Measurements from ENCODE around the gene NRXN3. TPM values are rescaled to one million over a fixed set of nuclear protein-coding genes. Genes with fewer than 3 reads are reported as not detected.

The NRXN3 gene
- total and polyA plus RNA-seq, 7 donors = 0.06 to 0.74 (median 0.15) TPM

GRCh38 chr14:79543967-79544697 lies 1374.0 kb downstream of the NRXN3 start:
- Histone ChIP-seq H3K4me1 (no peaks in the 10 kb centered on the region), H3K4me3 (no peak overlapping the region), H3K27me3 (ENCODE audit: insufficient read depth in 3 of 3, low read length in 2 of 3) (no peaks in the 10 kb centered on the region), H3K9me3 (no peaks in the 10 kb centered on the region), H3K36me3 (ENCODE audit: insufficient read depth in 1 of 2, low read depth in 1 of 2) (no peaks in the 10 kb centered on the region), H3K27ac (no peak overlapping the region)
- ATAC-seq = no peak
- no peak for DNase-seq
- TF ChIP-seq CTCF (IDR thresholded peaks at IDR 0.05) = no peak
- intact Hi-C loops (cut with DNase I) = no loop called here
- WGBS, 3 donors = 78 to 83% (median 79%) methylated on average over 7 of the region's 7 CpGs

GRCh38 chr14:79544698-79545070 lies 1374.5 kb downstream of the NRXN3 start:
- H3K27ac ChIP-seq = no peak overlapping the region
- intact Hi-C loops (cut with DNase I) = no loop called here
- WGBS, 3 donors = 39 to 69% (median 46%) methylated on average over 1 of the region's 1 CpG
- H3K36me3 ChIP-seq (ENCODE audit: insufficient read depth in 1 of 2, low read depth in 1 of 2) = no peaks in the 10 kb centered on the region
- DNase-seq (no peak), ATAC-seq (no peak)
- H3K27me3 ChIP-seq (ENCODE audit: insufficient read depth in 3 of 3, low read length in 2 of 3) = no peaks in the 10 kb centered on the region
- H3K9me3 ChIP-seq = no peaks in the 10 kb centered on the region
- H3K4me3 ChIP-seq = no peak overlapping the region
- H3K4me1 ChIP-seq = no peaks in the 10 kb centered on the region
- no peak for TF ChIP-seq CTCF (IDR thresholded peaks at IDR 0.05)

GRCh38 chr14:79548836-79549235 lies 1378.7 kb downstream of the NRXN3 start:
- Histone ChIP-seq H3K9me3 (no peaks in the 10 kb centered on the region), H3K4me1 (no peaks in the 10 kb centered on the region), H3K4me3 (no peak overlapping the region), H3K27me3 (ENCODE audit: insufficient read depth in 3 of 3, low read length in 2 of 3) (no peaks in the 10 kb centered on the region), H3K27ac (no peak overlapping the region), H3K36me3 (ENCODE audit: insufficient read depth in 1 of 2, low read depth in 1 of 2) (no peaks in the 10 kb centered on the region)
- no peak for TF ChIP-seq CTCF (IDR thresholded peaks at IDR 0.05)
- intact Hi-C loops (cut with DNase I) = no loop called here
- DNase-seq (no peak), ATAC-seq (no peak)
- 86 to 90% (median 86%) methylated on average over 1 of the region's 1 CpG for WGBS, 3 donors

- no peak for ATAC-seq
- WGBS, 3 donors = 80 to 83% (median 81%) methylated on average over 5 of the region's 5 CpGs
- intact Hi-C loops (cut with DNase I) = no loop called here
- Histone ChIP-seq H3K27ac (no peak overlapping the region), H3K9me3 (no peaks in the 10 kb centered on the region), H3K36me3 (ENCODE audit: insufficient read depth in 1 of 2, low read depth in 1 of 2) (no peaks in the 10 kb centered on the region), H3K27me3 (ENCODE audit: insufficient read depth in 3 of 3, low read length in 2 of 3) (no peaks in the 10 kb centered on the region), H3K4me3 (no peak overlapping the region), H3K4me1 (no peaks in the 10 kb centered on the region)
- TF ChIP-seq CTCF (IDR thresholded peaks at IDR 0.05) = no peak
- no peak for DNase-seq
These were observed 1379.3 kb downstream of the NRXN3 start for GRCh38 chr14:79549515-79549914.

GRCh38 chr14:79551523-79551922 lies 1381.3 kb downstream of the NRXN3 start:
- H3K36me3 ChIP-seq (ENCODE audit: insufficient read depth in 1 of 2, low read depth in 1 of 2) = no peaks in the 10 kb centered on the region
- no peaks in the 10 kb centered on the region for H3K4me1 ChIP-seq
- ATAC-seq = no peak
- no peak for TF ChIP-seq CTCF (IDR thresholded peaks at IDR 0.05)
- no peak for DNase-seq
- no peak overlapping the region for H3K4me3 ChIP-seq
- 64 to 72% (median 68%) methylated on average over 4 of the region's 4 CpGs for WGBS, 3 donors
- no peaks in the 10 kb centered on the region for H3K9me3 ChIP-seq
- no peak overlapping the region for H3K27ac ChIP-seq
- intact Hi-C loops (cut with DNase I) = no loop called here
- no peaks in the 10 kb centered on the region for H3K27me3 ChIP-seq (ENCODE audit: insufficient read depth in 3 of 3, low read length in 2 of 3)

Measured in psoas muscle (tissue), 8 donors.